Thyroid gland (tissue), 4 donors: ENCODE data around the gene DENND2D.

Experiments used
- POLR2A ChIP-seq, 2 donors: fragments of 450-650 bp; IDR thresholded peaks; one replicate each; pipeline ENCODE4 v1.6.1; 2017; ENCODE audit warnings: antibody characterized with exemption in 2 of 2, mild to moderate bottlenecking in 2 of 2, moderate library complexity in 1 of 2
- TF ChIP-seq, protein P1 (sequence below), 6 experiments: fragments of 200-600 bp in 3 of 6; fragments of 450-650 bp in 3 of 6; sonication (generic) in 3 of 6; IDR thresholded peaks; one replicate each; pipeline ENCODE4 v1.5.1; 2016 to 2019; ENCODE audit warnings: antibody characterized with exemption in 6 of 6, mild to moderate bottlenecking in 2 of 6, inconsistent platforms in 1 of 6, moderate library complexity in 1 of 6

DNA sequence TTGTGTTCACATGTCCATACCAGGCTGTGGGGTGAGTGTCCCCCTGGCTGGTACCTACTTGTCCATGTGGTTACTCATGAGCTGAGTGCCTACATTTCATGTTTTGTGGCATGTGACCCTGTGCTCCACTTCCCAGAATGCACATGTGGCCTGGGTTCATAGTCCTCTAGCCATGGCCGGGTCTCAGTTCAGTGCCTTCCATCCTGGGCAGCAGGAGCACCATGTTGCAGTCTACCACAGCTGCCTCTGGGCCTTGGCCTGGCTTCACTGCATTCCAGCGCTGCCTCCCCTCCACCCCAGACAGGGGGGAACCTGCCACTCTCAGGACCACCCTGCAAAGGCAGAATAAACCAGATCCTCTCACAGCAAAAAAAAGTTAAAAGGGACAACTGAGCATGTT lies 54.9 kb downstream of the DENND2D start:
- TF ChIP-seq, protein P1, sequence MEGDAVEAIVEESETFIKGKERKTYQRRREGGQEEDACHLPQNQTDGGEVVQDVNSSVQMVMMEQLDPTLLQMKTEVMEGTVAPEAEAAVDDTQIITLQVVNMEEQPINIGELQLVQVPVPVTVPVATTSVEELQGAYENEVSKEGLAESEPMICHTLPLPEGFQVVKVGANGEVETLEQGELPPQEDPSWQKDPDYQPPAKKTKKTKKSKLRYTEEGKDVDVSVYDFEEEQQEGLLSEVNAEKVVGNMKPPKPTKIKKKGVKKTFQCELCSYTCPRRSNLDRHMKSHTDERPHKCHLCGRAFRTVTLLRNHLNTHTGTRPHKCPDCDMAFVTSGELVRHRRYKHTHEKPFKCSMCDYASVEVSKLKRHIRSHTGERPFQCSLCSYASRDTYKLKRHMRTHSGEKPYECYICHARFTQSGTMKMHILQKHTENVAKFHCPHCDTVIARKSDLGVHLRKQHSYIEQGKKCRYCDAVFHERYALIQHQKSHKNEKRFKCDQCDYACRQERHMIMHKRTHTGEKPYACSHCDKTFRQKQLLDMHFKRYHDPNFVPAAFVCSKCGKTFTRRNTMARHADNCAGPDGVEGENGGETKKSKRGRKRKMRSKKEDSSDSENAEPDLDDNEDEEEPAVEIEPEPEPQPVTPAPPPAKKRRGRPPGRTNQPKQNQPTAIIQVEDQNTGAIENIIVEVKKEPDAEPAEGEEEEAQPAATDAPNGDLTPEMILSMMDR (IDR thresholded peaks at IDR 0.05): no peak
- TF ChIP-seq POLR2A (IDR thresholded peaks at IDR 0.05): no peak
